Gastrocnemius medialis (tissue), 4 donors: ENCODE results near the gene ISM1. TPM values are rescaled to one million over a fixed set of nuclear protein-coding genes. Genes with fewer than 3 reads are reported as not detected.

Experiments used
- ATAC-seq, 2 donors: fragments of 150-250 bp; one replicate each; pipeline ENCODE4 v1.9.1; 2016
- DNase-seq, 2 donors: peaks; one replicate each; pipeline ENCODE4 v3.0.0-alpha.2; 2019
- H3K27ac ChIP-seq, 4 donors: fragments of 200-600 bp; sonication (generic); 1 replicate in 1 of 4; 2 replicates in 3 of 4; pipeline ENCODE4 v1.5.1; 2016 to 2018; ENCODE audit warnings: mild to moderate bottlenecking in 2 of 4, moderate library complexity in 1 of 4
- H3K27me3 ChIP-seq, 3 donors: fragments of 200-600 bp; sonication (generic) in 2 of 3; 1 replicate in 1 of 3; 2 replicates in 2 of 3; pipeline versions ENCODE4 v1.5.1 to v1.6.0; 2016 to 2019; ENCODE audit warnings: mild to moderate bottlenecking in 1 of 3, moderate library complexity in 1 of 3
- H3K36me3 ChIP-seq, 2 donors: fragments of 200-600 bp; sonication (generic) in 1 of 2; one replicate each; pipeline ENCODE4 v1.5.1; 2017 to 2018
- H3K4me1 ChIP-seq, 2 donors: fragments of 200-600 bp; sonication (generic) in 1 of 2; one replicate each; pipeline ENCODE4 v1.5.1; 2016 to 2017; ENCODE audit warnings: mild to moderate bottlenecking in 2 of 2
- H3K4me3 ChIP-seq, 4 donors: fragments of 200-600 bp; sonication (generic) in 3 of 4; 1 replicate in 1 of 4; 2 replicates in 3 of 4; pipeline ENCODE4 v1.5.1; 2016 to 2019; ENCODE audit warnings: mild to moderate bottlenecking in 2 of 4
- H3K9me3 ChIP-seq, 3 donors: fragments of 200-600 bp; sonication (generic) in 2 of 3; 1 replicate in 1 of 3; 2 replicates in 2 of 3; pipeline ENCODE4 v1.5.1; 2016 to 2019
- POLR2A ChIP-seq, 2 donors: fragments of 450-650 bp; IDR thresholded peaks; one replicate each; pipeline ENCODE4 v1.6.1; 2017; ENCODE audit warnings: antibody characterized with exemption in 2 of 2, mild to moderate bottlenecking in 2 of 2, moderate library complexity in 2 of 2
- in situ Hi-C, 4 donors: fragments of 200-750 bp; cut with MboI; loops; one replicate each; pipeline versions ENCODE4 v1.15.0 to v1.8.0; 2017; ENCODE audit warnings: low sequenced_read_pairs in 4 of 4
- intact Hi-C: fragments of 100-400 bp; cut with DNase I; formaldehyde crosslinking; loops from one replicate; pipeline ENCODE4 v1.15.1; 2023; ENCODE audit warnings: low total_unique reads
- total RNA-seq, 4 donors: library from RNA; depleted of rRNA; stranded (reverse); fragments of >200 nt; gene quantifications; one replicate each; pipeline versions ENCODE4 v1.1.0 to v1.2.3, GENCODE V29; 2016
- TF ChIP-seq, protein P1 (sequence below), 5 experiments: fragments of 450-650 bp in 3 of 5; fragments of 200-600 bp in 2 of 5; sonication (generic) in 2 of 5; IDR thresholded peaks in 4 of 5; conservative IDR thresholded peaks in 1 of 5; 1 replicate in 4 of 5; 2 replicates in 1 of 5; pipeline ENCODE4 v1.5.1; 2016 to 2019; ENCODE audit warnings: antibody characterized with exemption in 5 of 5, mild to moderate bottlenecking in 3 of 5, moderate library complexity in 3 of 5

The ISM1 gene
- total RNA-seq, 4 donors from 2014 or later: 0.61 to 3.7 (median 0.78) TPM

DNA sequence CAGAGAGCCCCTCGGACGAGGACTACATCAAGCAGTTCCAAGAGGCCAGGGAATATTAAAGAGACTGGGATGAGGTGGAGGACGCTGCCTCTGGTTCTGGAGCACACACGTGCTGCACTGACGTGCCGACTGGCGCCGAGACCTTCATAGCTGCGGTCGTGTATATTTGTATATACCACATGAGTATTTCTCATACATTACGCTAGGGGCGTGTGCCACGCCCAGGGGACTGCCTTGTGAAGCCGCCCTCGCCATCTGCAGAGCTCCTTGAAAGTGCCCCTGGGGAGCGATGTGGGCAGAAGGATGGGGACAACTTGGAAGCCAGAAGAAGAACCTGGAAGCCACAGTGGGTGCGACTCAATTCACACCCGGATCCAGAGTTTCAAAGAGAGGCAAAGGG lies 78.3 kb downstream of the ISM1 start:
- ATAC-seq: no peak
- Histone ChIP-seq H3K4me3 (no peak overlapping the region), H3K9me3 (no peaks in the 10 kb centered on the region), H3K36me3 (no peaks in the 10 kb centered on the region), H3K27ac (no peak overlapping the region), H3K27me3 (no peaks in the 10 kb centered on the region), H3K4me1 (no peaks in the 10 kb centered on the region)
- intact Hi-C loops: no loop called here
- in situ Hi-C loops: loop anchor here in 1 of 4 donors (25.0 kb wide), 2 partner anchors 187 to 463 kb away; no protein-coding TSS in a partner anchor
- DNase-seq: no peak
- TF ChIP-seq POLR2A (IDR thresholded peaks at IDR 0.05): no peak
- TF ChIP-seq, protein P1, sequence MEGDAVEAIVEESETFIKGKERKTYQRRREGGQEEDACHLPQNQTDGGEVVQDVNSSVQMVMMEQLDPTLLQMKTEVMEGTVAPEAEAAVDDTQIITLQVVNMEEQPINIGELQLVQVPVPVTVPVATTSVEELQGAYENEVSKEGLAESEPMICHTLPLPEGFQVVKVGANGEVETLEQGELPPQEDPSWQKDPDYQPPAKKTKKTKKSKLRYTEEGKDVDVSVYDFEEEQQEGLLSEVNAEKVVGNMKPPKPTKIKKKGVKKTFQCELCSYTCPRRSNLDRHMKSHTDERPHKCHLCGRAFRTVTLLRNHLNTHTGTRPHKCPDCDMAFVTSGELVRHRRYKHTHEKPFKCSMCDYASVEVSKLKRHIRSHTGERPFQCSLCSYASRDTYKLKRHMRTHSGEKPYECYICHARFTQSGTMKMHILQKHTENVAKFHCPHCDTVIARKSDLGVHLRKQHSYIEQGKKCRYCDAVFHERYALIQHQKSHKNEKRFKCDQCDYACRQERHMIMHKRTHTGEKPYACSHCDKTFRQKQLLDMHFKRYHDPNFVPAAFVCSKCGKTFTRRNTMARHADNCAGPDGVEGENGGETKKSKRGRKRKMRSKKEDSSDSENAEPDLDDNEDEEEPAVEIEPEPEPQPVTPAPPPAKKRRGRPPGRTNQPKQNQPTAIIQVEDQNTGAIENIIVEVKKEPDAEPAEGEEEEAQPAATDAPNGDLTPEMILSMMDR (IDR thresholded peaks at IDR 0.05 in 4 of 5, conservative IDR thresholded peaks at IDR 0.05 in 1 of 5): no peak

DNA sequence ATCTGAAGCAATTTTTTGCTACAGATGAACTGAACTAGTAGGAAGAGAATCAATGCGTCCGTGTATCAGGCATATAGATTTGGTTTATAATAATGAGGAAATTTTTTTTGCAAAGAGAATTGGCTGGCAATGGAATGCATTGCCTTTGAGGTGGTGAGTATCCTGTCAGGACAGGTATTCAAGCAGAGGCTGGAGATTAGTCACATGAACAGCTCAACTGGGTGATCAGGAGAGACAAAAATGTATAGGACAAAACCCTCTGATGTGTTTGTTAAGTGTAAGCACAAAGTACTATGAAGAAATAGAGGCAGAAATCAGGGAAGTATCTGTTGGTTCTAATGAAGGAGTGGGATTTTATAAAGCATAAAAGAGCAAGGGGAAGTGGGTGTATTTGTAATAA lies 80.5 kb downstream of the ISM1 start:
- ATAC-seq (no peak), DNase-seq (no peak)
- H3K9me3 ChIP-seq: no peaks in the 10 kb centered on the region
- H3K27ac ChIP-seq: no peak overlapping the region
- H3K4me3 ChIP-seq: no peak overlapping the region
- intact Hi-C loops (no loop called here), in situ Hi-C loops (no loop called here)
- TF ChIP-seq, protein P1 (IDR thresholded peaks at IDR 0.05 in 4 of 5, conservative IDR thresholded peaks at IDR 0.05 in 1 of 5): no peak
- no peak for TF ChIP-seq POLR2A (IDR thresholded peaks at IDR 0.05)
- H3K4me1 ChIP-seq: no peaks in the 10 kb centered on the region
- H3K27me3 ChIP-seq: no peaks in the 10 kb centered on the region
- H3K36me3 ChIP-seq: no peaks in the 10 kb centered on the region

DNA sequence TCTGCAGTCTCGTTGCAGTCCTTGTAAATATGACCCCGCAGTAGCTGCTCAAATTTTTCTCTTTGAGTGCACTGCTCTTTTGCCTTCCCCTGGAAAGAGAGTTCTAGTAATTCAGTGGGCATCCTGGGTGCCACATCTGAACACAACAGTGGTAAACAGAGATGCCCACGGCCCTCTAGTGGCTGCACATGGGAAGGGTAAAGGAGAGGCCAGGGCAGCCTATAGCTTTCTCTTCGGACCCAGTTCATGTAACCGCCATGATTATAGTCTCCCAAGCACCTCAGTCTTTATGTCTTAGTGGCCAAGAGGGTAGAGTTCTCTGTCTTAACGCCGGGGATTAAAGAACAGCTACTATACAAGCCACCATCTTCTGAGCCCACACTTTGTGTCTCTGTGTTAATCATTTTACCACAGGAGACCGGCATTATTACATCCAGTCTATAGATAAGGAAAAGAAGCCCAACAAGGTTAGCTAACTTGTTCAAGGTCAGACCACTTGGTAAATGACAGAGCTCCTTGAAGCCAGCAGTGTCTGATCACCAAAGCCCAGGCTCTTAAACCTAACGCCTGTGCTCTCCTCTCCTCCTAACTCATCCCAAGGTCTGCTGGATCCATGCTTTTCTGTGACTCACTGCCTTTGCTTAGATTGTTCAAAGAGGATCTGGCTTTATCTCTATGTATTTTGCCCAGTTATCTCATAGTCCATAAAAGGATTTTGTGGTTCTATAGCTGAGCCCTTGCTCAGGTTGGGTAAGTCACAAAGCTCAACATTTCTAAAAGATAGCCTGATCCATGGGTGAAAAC lies 81.8 kb downstream of the ISM1 start:
- ATAC-seq: no peak
- no peaks in the 10 kb centered on the region for H3K27me3 ChIP-seq
- H3K4me1 ChIP-seq: no peaks in the 10 kb centered on the region
- H3K9me3 ChIP-seq: no peaks in the 10 kb centered on the region
- intact Hi-C loops: loop anchor here (2.0 kb wide), 1 partner anchor 184 kb away; no protein-coding TSS in a partner anchor
- DNase-seq: no peak
- in situ Hi-C loops: no loop called here
- H3K36me3 ChIP-seq: no peaks in the 10 kb centered on the region
- H3K27ac ChIP-seq: no peak overlapping the region
- TF ChIP-seq POLR2A (IDR thresholded peaks at IDR 0.05): no peak
- TF ChIP-seq, protein P1 (IDR thresholded peaks at IDR 0.05 in 4 of 5, conservative IDR thresholded peaks at IDR 0.05 in 1 of 5): peak in 4 of 5 experiments; percentile 25 to 53 (median 43)
- H3K4me3 ChIP-seq: no peak overlapping the region

DNA sequence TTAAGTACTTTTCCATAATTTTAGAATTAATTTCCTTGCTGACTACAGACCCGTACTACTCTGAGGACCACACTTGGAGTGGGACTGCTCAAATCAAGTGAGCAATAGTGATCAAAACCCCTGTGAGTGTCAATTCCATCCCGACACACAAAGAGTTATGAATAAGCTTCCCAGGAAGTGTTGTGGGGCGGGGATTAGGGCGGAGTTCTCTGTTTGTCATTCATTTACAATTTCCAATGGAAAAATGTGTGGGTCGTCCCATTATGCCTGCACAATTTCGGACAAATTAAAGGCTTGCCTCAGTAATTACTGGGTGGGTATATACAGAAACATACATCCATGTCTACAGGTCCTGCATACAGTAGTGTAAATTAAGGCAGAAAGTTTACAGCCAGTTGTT lies 84.2 kb downstream of the ISM1 start:
- DNase-seq (no peak), ATAC-seq (no peak)
- Histone ChIP-seq H3K27ac (no peak overlapping the region), H3K9me3 (no peaks in the 10 kb centered on the region), H3K4me3 (no peak overlapping the region), H3K36me3 (no peaks in the 10 kb centered on the region), H3K27me3 (no peaks in the 10 kb centered on the region), H3K4me1 (no peaks in the 10 kb centered on the region)
- in situ Hi-C loops (no loop called here), intact Hi-C loops (no loop called here)
- TF ChIP-seq, protein P1 (IDR thresholded peaks at IDR 0.05 in 4 of 5, conservative IDR thresholded peaks at IDR 0.05 in 1 of 5): no peak
